GM18502 (cell line): ENCODE data around the gene ACSF3.
"Not testable (repeated sequence)": the region's sequence is repeated elsewhere in the genome, so short reads cannot be mapped to it uniquely, and the experiment has no call there.

Source experiments
- ATAC-seq: cut with Tn5 transposase; IDR thresholded peaks from one replicate; pipeline ENCODE4 v1.9.1; 2021; ENCODE audit warnings: mild to moderate bottlenecking; ENCODE audit not compliant: unreplicated experiment, poor library complexity

Gene ACSF3

GRCh38 chr16:89055313-89055712 is 38.3 kb upstream of the ACSF3 start:
- ATAC-seq = no peak

GRCh38 chr16:89055894-89056555 is 37.6 kb upstream of the ACSF3 start:
- ATAC-seq = no peak

- ATAC-seq = no peak
Measured at GRCh38 chr16:89056592-89056991, 37.1 kb upstream of the ACSF3 start.

- ATAC-seq = no peak
Measured at GRCh38 chr16:89057738-89058137, 35.9 kb upstream of the ACSF3 start.

GRCh38 chr16:89058812-89059211 is 34.8 kb upstream of the ACSF3 start:
- ATAC-seq = no peak

- ATAC-seq = no peak
Measured at GRCh38 chr16:89060207-89060794, 33.4 kb upstream of the ACSF3 start.

GRCh38 chr16:89061086-89061485 is 32.6 kb upstream of the ACSF3 start:
- no peak for ATAC-seq

- no peak for ATAC-seq
Measured at GRCh38 chr16:89061590-89062380, 31.9 kb upstream of the ACSF3 start.

- ATAC-seq = no peak
Measured at GRCh38 chr16:89062389-89063345, 31.0 kb upstream of the ACSF3 start.

GRCh38 chr16:89063768-89064320 is 29.8 kb upstream of the ACSF3 start:
- ATAC-seq = no peak

GRCh38 chr16:89064606-89065457 is 28.8 kb upstream of the ACSF3 start:
- no peak for ATAC-seq

GRCh38 chr16:89065458-89065822 is 28.2 kb upstream of the ACSF3 start:
- no peak for ATAC-seq

- ATAC-seq = no peak
Measured at GRCh38 chr16:89066721-89067120, 26.9 kb upstream of the ACSF3 start.

GRCh38 chr16:89067677-89068443 is 25.8 kb upstream of the ACSF3 start:
- no peak for ATAC-seq

- not testable (repeated sequence) for ATAC-seq
Measured at GRCh38 chr16:89068814-89069616, 24.6 kb upstream of the ACSF3 start.

GRCh38 chr16:89069920-89070319 is 23.7 kb upstream of the ACSF3 start:
- ATAC-seq = no peak

- no peak for ATAC-seq
Measured at GRCh38 chr16:89070590-89070989, 23.1 kb upstream of the ACSF3 start.
